Non-pigmented ciliary epithelial cell (primary cell): ENCODE measurements around the gene NAT8.
"Not testable (repeated sequence)": the region's sequence is repeated elsewhere in the genome, so short reads cannot be mapped to it uniquely, and the experiment has no call there.

Source experiments
- DNase-seq: peaks from one replicate; pipeline ENCODE4 v3.0.0-alpha.2; 2010; ENCODE audit warnings: low read depth

NAT8 gene, protein sequence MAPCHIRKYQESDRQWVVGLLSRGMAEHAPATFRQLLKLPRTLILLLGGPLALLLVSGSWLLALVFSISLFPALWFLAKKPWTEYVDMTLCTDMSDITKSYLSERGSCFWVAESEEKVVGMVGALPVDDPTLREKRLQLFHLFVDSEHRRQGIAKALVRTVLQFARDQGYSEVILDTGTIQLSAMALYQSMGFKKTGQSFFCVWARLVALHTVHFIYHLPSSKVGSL

DNA sequence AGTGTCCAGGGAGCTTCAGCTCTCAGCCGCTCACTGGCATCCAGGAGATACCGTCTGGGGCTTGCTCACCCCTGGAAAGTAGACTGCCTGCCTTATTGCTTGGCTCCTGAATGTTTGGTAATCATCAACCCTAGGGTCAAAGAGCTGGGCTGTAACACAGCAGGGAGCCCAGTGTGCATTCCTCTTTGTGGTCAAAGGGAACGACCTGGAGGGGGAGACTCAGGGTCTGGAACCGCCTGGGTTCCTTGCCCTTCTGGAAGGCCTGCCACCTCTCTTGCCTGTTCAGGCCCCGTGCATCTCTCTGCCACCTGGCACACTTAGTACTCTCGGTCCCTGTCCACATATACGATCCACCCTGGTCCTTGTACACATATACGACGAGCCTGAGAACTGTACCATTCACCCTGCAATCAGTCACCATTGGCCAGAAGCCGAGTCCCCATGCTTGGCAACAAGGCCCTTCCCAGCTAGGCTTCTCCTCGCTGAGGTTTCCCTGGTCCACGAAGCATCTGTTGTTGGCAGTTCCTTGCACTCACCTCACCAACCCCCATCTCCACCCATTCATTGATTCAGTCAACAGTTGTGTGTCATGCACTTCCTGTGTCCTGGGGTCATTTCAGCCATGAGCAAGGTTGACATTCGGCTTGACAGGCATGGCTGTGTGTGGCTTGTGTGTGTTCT, at the start of gene NAT8:
Gene NAT8 (minus strand): TSS at position 85 of the 681 bp plus-strand sequence. CDS start 794 bp downstream, outside the sequence.
- no peak for DNase-seq

DNA sequence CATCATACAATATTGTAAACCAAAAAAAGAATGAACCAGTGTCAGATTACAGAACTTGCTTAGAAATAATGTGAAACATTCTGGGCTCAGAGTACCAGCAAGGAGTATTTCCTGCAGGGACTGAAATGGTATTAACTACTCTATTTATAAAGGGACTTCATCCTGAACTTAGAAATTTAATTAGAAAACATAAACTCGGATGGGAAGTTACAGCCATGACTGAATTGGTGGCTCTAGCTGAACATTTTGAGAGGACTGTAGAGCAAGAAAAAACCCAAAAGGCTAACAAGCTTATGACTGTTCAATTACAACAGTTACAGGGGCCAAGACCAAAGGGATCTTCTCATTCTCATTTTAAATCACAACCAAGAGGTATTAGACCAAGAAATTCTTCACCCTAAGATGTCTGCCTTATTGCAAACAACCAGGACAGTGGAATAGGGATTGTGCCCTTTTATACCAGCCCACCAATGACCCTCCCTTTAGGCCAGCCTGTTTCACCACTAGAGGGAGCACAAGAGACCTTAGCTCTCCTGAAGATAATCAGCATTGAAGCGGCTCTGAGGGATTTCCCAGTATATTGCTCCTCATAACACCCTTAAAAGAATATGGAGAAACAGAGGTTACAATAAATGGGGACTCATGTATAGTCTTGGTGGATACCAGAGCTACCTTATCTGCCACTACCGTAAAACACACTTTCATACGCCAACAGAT, 48.3 kb upstream of the NAT8 start:
- not testable (repeated sequence) for DNase-seq

DNA sequence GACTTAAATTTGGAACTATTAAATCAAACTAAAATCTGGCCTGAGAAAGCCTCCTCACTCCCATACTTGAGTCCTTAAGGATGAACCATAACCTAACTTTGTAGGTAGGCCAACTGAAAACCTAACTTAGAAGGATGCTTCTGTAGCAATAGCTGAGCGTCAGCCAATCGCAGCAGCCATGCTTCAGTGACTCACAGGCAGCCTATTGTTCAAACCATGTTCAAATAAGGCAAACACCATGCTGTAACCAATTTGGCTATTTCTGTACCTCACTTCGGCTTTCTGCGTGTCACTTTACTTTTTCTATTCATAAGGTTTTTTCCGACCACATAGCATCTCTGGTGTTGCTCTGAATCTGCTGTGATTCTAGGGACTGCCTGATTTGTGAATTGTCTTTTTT, 46.3 kb upstream of the NAT8 start:
- DNase-seq: not testable (repeated sequence)

DNA sequence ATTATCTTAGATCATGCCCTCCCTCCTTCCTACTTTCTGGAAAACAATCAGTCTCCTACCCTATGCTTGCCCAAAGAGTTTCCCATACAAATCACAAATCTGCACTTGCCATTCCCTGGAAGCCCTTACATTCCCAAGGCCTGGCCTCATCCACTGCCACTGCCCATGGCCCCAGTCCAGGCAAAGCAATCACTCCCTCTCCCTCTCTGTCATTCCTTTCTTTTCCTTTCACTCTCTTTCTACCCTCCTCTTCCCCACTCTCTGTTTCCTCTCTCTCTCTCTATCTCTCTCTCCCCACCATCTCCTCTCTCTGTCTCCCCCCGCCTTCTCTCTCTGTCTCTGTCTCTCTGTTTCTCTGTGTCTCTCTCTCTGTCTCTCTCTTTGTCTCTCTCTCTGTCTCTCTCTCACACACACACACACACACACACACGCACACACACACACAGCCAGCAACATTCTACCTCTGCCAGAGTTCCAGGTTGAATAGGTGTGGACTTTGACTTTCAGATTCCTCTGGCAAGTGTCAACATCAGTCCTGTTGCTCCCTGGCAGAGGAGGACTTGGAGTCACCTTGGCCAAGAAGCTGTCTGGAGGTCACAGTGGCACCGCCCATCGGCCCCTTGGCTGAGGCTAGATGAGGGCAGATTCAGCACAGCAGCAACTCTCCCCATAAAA, 43.7 kb upstream of the NAT8 start:
- DNase-seq: no peak

DNA sequence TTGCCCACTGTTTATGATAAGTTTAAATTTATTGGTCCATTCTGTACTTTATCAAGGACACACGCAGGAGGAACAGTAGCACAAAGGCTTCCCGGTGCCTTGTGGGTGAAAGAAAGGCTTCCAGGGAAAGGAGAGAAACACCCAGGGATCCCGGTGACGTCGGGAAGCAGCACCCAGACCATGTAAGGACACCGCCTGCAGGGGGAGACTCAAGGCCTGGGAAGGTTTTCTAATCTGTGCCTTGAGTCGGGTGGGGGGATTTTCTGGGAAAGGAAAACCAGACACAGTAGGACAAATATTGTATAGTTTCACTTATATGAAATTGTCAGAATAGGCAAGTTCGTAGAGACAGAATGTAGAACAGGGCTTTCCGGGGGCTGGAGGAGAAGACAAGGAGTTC, 42.7 kb upstream of the NAT8 start:
- DNase-seq: not testable (repeated sequence)

DNA sequence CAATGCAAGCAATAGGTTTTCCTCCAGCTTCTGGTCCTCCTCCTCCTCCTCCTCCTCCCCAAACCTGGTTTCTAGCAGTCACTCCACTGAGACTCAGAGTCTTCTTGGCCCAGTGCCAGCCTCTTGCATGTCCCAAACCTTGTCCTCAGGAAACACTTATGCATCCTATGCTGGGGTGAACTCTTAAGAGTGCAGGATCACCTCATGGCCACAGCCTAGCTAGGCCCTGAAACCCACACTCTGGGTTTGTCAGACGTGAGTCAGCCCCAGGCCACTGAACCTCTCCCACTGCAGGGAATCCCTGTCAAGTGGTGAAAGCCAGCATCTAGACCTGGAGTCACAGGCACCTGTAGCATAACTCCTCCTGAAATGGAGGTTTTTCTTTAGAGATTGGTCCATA, 42.1 kb upstream of the NAT8 start:
- not testable (repeated sequence) for DNase-seq

DNA sequence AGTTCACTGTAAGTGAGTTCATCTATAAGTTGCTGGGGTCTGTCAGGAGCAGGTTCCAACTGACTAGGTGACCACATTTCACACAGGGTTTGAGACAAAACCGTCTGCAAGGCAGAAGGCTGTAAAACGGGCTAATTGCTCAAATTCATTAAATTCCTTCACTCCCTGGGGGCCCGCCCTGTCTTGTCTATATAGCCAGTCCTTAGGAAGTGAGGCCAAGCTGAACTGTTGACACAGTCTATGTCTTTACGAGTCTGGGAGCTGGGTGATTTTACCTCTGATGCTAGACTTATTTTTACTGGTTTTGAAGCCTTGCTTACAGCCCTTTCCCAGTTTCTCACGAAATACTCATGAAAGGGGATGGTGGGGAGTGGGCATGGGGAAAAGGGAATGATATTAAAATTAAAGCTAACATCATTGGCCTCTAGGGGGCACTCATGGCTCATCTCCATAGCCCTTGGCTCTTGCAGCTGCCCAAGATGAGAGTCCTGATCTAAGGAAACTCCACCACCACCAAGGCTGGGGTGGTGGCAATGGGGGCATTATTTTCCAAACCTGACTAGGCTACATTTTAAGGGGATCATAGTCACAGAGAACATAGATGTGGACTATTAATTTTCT, 37.8 kb upstream of the NAT8 start:
- DNase-seq: not testable (repeated sequence)

DNA sequence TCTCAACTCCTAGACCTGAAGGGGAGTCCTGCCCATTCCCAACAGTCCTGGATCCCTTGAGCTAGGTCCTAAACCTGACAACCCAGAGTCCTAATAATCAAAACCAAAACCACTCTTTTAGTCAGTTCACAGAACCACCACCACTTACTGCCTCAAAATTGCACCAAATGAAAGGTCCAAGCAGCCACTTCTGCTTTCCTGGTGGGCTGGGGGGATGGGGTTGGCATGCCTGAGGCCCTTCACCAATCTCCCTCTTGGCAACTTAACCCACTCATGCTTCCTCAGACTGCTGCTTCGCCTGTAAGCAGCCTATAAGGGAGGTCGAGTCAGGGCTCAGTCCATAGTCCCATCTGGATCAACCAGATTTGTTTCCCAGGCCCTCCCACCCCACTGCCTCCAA, 37.0 kb upstream of the NAT8 start:
- not testable (repeated sequence) for DNase-seq

DNA sequence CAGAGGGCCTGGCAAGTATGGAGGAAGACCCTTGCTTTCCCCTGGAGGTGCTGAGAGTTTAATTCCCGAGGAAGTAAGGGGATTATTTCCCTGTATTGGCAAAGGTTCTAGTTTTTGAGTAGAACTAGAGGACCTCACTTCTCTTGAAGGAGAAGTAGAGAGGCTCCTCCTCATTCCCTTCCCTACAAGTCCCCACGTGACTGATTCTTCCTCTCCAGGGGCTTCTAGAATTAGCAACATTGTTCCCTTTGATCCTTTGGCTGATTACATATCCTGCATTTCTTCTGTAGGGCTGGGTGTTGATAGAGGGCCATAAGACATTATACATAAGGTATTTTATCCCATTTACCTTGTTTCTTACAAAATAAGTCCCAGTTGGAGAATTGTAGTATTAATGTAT, 35.8 kb upstream of the NAT8 start:
- DNase-seq: not testable (repeated sequence)

DNA sequence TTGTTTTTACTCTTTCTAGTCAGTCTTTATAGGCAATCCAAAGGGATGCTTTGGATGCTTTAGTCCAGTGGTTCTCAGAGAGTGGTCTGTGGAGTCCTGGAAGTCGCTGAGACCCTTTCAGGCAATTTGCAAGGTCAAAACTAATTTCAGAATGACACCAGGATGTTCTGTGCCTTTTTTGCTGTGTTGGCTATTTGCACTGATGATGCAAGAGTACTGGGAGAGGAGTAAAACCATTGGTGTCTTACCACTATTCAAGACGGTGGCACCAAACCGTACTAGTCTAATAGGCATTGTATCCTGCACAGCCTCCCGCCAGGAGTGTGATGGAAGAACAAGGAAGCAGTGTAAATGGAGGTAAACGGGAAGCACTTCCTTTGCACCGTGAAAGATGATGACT, 34.0 kb upstream of the NAT8 start:
- not testable (repeated sequence) for DNase-seq

DNA sequence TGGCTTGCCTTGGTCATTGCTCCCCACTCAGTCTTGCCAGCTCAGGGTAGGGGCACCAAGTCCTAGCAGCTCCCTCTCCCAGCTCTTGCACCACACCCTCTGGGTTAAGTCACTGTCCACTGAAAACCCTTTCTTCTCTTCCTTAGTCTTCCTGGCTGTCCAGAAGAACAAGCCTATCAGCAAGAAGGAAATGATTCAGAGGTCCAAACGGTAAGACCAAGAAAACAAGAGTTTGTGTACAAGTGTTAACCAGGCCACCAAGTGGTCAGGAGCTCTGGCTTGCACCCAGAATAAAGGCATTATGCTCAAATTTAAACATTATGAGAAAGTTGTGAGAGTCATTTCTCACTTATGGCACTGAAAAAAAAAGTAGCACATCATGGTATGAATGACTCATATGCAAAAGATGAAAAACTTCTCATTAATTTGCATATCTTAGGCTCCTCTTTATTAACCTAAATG, 32.5 kb upstream of the NAT8 start:
- not testable (repeated sequence) for DNase-seq

DNA sequence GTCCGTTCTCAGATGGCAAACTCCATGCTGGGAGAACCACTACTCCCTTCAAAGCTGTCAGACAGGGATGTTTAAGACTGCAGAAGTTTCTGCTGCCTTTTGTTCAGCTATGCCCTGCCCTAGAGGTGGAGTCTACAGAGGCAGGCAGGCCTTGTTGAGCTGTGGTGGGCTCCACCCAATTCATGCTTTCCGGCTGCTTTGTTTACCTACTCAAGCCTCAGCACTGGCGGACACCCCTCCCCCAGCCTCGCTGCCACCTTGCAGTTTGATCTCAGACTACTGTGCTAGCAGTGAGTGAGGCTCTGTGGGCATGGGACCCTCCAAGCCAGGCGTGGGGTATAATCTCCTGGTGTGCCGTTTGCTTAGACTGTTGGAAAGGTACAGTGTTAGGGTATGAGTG, 27.8 kb upstream of the NAT8 start:
- not testable (repeated sequence) for DNase-seq

DNA sequence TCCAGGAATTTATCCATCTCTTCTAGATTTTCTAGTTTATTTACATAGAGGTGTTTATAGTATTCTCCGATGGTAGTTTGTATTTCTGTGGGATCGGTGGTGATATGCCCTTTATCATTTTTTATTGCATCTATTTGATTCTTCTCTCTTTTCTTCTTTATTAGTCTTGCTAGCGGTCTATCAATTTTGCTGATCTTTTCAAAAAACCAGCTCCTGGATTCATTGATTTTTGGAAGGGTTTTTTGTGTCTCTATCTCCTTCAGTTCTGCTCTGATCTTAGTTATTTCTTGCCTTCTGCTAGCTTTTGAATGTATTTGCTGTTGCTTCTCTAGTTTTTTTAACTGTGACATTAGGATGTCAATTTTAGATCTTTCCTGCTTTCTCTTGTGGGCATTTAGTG, 25.0 kb upstream of the NAT8 start:
- not testable (repeated sequence) for DNase-seq

DNA sequence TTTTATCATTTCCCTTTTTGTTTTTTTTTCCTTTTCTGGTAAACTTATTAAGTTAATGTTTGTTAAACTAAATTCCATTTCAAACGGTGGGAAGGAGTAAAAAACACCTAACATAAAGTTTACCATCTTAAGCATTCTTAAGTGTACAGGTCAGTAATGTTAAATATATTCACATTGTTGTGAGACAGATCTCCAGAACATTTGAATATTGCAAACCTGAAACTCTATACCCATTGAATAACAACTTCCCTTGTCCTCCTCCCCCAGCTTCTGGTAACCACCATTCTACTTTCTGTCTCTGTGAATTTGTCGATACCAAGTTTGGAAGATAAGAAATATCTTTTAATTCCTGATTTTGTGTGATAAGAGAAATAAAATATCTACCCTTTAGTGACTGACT, 12.0 kb upstream of the NAT8 start:
- no peak for DNase-seq

DNA sequence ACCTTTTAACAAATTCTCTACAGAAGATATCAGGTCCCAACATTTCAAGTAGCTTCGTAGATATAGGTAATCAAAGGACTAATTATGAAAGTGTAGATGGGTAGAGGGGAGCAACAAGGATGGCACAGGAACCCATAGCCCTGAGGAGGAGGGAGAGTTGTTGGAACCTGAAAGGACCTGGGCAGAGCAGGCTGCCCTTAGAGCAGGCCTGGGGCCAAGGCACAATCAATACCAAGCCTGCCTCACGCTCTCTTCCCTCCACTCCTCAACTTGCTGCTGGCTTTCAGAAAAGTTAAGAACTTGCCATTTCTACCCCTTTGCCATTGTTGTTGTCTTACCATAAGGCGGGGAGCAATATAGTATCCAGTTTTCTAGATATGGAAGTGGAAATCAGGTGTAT, 10.1 kb upstream of the NAT8 start:
- DNase-seq: no peak

DNA sequence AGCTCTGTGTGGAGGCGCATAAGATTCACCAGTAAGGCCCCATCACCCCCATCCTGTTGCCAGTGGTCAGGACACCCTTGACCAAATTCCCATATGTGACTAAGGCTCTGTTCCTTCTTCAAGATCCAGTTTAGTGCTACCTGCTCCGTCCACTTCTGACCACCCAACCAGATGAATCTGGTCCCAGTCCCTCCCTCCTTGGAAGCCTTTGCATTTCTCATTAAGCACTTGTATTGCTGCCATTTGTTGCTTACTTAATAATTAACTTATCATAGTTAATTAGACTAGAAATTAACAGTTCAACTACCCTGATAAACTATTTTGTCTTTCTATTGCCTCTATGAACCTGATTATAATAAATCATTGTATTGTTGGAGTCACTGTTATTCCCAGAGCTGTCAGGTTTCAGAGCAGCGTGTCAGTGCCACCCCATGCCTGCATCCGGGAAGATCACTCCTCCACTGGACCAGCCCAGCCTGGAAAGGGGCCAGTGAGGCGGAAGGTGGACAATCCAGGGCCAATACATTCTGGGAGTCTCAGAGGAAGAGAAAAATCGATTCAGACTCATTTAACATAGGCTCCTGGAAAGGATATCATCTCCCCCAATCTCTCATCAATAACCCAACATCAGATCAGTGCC, 9.5 kb upstream of the NAT8 start:
- DNase-seq: no peak

DNA sequence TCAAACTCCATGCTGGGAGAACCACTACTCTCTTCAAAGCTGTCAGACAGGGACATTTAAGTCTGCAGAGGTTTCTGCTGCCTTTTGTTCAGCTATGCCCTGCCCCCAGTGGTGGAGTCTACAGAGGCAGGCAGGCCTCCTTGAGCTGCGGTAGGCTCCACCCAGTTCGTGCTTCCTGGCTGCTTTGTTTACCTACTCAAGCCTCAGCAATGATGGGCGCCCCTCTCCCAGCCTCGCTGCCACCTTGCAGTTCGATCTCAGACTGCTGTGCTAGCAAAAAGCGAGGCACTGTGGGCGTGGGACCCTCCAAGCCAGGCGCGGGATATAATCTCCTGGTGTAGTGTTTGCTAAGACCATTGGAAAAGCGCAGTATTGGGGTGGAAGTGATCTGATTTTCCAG, 5.5 kb upstream of the NAT8 start:
- not testable (repeated sequence) for DNase-seq

DNA sequence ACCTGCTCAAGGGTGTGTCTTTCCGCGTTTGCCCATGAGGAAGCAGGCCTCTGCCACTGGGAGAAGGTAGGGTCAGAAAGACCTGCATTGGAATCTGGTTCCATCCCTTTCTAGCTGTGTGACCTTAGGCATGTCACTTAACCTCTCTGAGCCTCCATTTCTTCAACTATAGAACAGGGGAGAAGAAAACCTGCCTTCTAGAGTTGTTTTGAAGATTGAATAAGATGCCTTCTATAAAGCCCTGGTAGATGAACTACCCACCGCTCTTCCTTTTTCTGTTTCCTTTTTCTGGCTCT, 507 bp downstream of the NAT8 start:
- DNase-seq: no peak

DNA sequence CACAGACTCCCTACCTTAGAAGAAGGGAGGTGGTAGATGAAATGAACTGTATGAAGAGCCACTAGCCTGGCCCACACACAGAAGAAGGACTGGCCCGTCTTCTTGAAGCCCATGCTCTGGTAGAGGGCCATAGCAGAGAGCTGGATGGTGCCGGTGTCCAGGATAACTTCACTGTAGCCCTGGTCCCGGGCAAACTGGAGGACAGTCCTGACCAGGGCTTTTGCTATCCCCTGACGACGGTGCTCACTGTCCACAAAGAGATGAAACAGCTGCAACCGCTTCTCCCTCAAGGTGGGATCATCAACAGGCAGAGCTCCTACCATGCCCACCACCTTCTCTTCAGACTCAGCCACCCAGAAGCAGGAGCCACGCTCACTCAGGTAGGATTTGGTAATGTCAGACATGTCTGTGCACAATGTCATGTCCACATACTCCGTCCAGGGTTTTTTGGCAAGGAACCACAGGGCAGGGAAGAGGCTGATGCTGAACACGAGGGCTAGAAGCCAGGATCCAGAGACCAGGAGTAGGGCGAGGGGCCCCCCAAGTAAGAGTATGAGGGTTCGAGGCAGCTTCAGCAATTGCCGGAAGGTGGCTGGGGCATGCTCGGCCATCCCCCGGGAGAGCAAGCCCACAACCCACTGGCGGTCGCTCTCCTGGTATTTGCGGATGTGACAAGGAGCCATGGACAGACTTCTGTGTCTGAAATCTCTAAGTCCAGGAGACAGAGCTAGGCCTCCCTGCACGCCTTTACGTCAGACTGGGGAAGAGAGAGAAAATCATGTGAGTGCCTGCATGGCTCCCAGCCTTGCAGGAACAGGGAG, 1.1 kb downstream of the NAT8 start:
- DNase-seq: no peak

DNA sequence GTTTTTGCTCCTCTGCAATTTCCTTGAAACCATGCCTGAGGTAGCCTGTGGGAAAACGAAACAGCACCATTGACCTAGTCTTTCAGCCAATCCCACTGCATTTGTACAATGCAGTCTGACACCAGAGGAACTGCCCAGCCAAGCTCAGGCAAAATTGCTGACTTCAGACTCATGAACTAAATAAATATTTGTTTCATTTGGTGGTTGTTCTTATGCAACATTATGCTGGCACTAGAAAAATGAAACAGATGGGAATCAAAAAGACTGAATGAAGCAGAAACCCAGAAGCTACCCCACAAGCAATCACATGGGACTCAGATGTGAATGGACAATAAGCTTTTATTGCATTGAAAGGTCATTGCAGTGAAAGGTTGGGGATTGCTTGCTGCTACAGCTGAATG, 1.7 kb downstream of the NAT8 start:
- no peak for DNase-seq

DNA sequence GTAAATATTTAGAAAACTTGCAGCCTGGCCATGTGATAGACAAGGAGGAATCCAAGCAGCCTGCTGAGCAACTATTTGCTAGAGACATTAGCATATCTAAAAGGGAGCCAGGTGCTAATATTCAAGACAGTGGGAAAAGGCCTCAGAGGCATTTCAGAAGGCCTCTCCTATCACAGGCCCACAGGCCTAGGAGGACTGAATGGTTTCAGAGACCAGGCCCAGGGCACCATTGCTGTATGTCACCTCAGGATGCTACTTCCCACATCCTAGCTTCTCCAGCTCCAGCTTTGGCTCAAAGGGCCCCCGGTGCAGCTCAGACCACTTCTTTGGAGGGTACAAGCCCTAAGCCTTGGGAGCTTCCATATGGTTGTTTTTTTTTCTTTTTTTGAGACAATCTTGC, 3.8 kb downstream of the NAT8 start:
- no peak for DNase-seq
